ENCODE measurements around the gene DPH1. TPM values are rescaled to one million over a fixed set of nuclear protein-coding genes. Genes with fewer than 3 reads are reported as not detected.

The DPH1 gene
- total RNA-seq, 1 donor from 2014 or later, result 43.0 TPM

DNA sequence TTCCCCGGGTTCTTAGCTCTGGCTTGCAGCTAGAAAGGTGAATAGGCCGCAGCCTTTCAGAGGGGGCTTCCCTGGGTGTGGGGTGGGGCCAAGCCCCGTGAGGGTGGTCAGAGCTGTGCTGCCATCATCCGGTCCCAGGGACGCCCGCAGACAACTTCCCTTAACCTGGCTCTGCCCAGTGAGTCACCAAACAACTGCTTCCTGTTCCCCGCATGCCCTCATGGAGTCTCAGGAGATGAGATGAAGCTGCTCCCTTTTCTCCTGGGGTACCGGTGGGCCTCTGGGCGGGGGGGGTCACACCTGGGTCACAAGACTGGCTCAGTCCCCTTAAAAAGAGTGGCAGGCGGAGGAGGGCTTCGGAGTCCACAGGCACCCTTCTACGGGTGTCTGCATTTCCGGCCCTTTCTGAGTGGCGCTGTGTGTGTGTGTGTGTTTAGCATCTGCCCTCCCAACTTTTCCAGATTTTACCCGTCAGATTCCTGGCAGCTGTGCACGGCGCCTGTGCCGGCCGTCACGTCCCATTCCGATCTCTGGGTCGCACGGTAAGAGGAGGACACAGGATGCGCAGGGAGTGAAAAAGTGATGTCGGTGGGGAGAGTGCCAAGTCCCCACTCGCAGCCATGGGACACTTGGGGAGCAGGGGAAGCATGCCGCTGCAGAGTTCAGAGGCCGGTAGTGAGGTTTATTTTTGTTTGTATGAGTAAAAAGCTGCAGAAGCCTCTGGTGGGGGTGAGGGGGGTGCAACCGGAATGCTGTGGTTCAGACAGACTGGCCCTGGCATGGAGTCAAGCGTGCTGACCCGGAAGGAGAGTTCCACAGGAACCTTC, 41.7 kb downstream of the DPH1 start:
- peak in 1 of 2 donors; percentile 82 for TF ChIP-seq POLR2AphosphoS5 (IDR thresholded peaks at IDR 0.05; ENCODE audit: insufficient read depth in 1 of 2, low read depth in 1 of 2)
- TF ChIP-seq, protein P1, sequence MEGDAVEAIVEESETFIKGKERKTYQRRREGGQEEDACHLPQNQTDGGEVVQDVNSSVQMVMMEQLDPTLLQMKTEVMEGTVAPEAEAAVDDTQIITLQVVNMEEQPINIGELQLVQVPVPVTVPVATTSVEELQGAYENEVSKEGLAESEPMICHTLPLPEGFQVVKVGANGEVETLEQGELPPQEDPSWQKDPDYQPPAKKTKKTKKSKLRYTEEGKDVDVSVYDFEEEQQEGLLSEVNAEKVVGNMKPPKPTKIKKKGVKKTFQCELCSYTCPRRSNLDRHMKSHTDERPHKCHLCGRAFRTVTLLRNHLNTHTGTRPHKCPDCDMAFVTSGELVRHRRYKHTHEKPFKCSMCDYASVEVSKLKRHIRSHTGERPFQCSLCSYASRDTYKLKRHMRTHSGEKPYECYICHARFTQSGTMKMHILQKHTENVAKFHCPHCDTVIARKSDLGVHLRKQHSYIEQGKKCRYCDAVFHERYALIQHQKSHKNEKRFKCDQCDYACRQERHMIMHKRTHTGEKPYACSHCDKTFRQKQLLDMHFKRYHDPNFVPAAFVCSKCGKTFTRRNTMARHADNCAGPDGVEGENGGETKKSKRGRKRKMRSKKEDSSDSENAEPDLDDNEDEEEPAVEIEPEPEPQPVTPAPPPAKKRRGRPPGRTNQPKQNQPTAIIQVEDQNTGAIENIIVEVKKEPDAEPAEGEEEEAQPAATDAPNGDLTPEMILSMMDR (IDR thresholded peaks at IDR 0.05), result no peak
- no peak for TF ChIP-seq POLR2A (IDR thresholded peaks at IDR 0.05)
- Histone ChIP-seq H3K9me3 (no peaks in the 10 kb centered on the region), H3K4me3 (peak overlapping the region in 1 of 2 donors; percentile 3), H3K27ac (peak overlapping the region; percentile 82), H3K4me1 (peaks cover 59% of the 10 kb centered on the region), H3K27me3 (no peaks in the 10 kb centered on the region), H3K36me3 (no peaks in the 10 kb centered on the region)
- intact Hi-C loops (cut with DNase I), result no loop called here
- DNase-seq (ENCODE audit: extremely low spot score in 2 of 2), result no peak

DNA sequence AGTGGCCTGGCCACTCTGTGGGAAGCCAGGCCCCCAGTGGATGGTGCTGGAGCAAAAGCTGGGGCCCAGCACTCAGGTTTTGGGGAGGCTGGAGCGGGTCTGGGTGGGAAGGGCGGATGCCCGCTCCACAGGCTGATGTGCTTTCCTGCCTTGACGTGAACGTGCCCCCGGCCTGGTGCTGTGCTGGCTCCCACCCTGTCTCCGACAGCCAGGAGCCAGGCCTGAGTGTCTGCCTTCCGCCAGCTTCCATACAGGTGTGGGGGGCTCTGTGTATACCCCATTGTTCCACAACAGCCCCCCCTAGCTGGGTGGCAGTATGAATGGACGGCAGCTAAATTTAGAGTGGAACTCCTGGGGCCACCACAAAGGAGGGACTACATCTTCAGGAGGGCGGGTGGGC, 45.0 kb downstream of the DPH1 start:
- Histone ChIP-seq H3K9me3 (no peaks in the 10 kb centered on the region), H3K4me3 (no peak overlapping the region), H3K27me3 (no peaks in the 10 kb centered on the region), H3K4me1 (peaks cover 39% of the 10 kb centered on the region), H3K36me3 (peaks cover 0 to 16% of the 10 kb centered on the region in 2 donors), H3K27ac (peak overlapping the region; percentile 82)
- DNase-seq (ENCODE audit: extremely low spot score in 2 of 2), result no peak
- intact Hi-C loops (cut with DNase I), result no loop called here
- TF ChIP-seq, protein P1 (IDR thresholded peaks at IDR 0.05), result no peak
- TF ChIP-seq POLR2AphosphoS5 (IDR thresholded peaks at IDR 0.05; ENCODE audit: insufficient read depth in 1 of 2, low read depth in 1 of 2), result no peak
- TF ChIP-seq POLR2A (IDR thresholded peaks at IDR 0.05), result no peak

DNA sequence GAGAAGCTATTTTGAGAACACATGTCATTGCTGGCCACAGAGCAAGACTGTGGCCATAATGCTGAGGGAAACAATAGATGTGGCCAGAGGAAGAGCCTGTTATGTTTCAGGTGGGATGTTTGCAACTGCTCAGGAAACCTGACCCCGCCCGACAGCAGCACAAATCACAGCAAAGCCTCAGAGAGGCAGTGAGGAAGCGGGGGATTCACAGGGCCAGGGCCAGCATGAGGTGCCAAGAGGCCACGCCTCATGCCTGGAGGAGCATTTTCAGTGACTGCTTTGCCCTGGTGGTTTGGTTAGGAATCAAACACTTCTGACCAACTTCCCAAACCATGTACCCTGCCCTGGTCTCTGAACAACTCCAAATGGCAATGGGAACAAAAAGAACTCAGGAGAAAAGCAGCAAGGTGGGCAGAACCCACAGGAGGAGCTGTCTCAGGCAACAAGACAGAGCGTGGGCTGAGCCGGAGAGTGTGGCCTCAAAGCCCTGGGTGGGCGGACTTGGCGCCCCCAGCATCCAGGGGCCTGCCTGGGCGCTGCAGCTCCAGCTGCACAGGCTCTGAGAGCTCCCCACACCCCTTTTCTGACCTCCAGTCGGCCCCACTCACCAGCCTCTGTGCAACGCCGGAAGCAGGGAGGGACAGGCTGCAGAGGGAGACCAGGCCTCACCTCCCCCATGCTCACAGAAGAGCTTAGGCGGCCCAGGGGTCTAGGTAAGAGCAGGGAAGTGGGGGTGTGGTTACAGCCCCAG, 45.6 kb downstream of the DPH1 start:
- intact Hi-C loops (cut with DNase I), result no loop called here
- Histone ChIP-seq H3K4me1 (peaks cover 39% of the 10 kb centered on the region), H3K36me3 (peaks cover 0 to 20% of the 10 kb centered on the region in 2 donors)

DNA sequence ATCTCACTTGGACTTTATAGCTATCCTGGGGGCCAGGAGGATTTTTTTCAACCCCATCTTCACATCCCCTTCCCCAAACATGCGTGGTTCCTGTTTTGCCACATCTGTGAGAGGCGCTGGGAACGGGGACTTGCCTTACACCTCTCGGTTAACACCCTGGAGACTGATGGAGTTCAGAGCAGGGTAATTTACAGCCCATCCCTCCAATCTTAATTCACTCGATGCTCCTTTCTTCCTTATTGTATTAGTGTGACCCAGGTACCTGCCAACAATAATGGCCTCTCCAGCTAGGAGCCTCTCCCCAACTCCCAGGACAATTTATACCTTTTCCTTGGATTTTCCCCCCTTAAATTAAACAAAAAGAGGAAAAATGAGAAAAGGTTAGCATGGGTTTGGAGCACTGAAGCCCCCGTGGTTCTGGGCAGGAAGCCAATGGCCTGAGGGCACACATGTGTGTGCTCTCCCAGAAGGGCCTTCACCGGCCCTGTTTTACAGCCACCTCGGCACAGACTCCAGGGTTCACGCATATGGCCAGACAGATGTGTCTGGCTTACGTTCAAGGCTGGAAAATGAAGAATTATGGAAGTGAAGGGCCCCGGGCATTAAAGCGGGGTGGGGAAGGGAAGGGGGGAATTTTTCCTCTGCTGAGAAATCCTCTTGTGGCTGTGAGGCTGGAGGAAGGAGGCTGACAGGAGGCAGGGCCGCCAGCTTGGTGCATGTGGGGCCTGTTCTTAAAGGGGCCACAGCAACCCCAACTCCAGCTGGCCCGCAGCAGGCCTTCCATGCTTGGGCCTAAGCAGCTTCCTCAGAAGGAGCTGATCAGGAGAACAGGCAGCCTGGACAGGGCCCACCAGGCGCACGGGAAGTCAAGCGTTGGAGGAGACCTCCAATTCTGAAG, 46.4 kb downstream of the DPH1 start:
- no peak for TF ChIP-seq POLR2A (IDR thresholded peaks at IDR 0.05)
- TF ChIP-seq, protein P1 (IDR thresholded peaks at IDR 0.05), result no peak
- TF ChIP-seq POLR2AphosphoS5 (IDR thresholded peaks at IDR 0.05; ENCODE audit: insufficient read depth in 1 of 2, low read depth in 1 of 2), result no peak
- no peak for DNase-seq (ENCODE audit: extremely low spot score in 2 of 2)
- Histone ChIP-seq H3K9me3 (no peaks in the 10 kb centered on the region), H3K36me3 (peaks cover 0 to 27% of the 10 kb centered on the region in 2 donors), H3K27ac (peak overlapping the region; percentile 82), H3K27me3 (no peaks in the 10 kb centered on the region), H3K4me1 (peaks cover 34% of the 10 kb centered on the region), H3K4me3 (no peak overlapping the region)
- intact Hi-C loops (cut with DNase I), result no loop called here

More for the DNA sequence above, 45.6 kb downstream of the DPH1 start:
- H3K27ac ChIP-seq, result peak overlapping the region; percentile 82
- DNase-seq (ENCODE audit: extremely low spot score in 2 of 2), result no peak
- no peak overlapping the region for H3K4me3 ChIP-seq
- H3K27me3 ChIP-seq, result no peaks in the 10 kb centered on the region
- no peaks in the 10 kb centered on the region for H3K9me3 ChIP-seq
- TF ChIP-seq, protein P1 (IDR thresholded peaks at IDR 0.05), result no peak
- no peak for TF ChIP-seq POLR2AphosphoS5 (IDR thresholded peaks at IDR 0.05; ENCODE audit: insufficient read depth in 1 of 2, low read depth in 1 of 2)

Data from vagina (tissue), 2 donors.